Glutamatergic neuron (in vitro differentiated cells): ENCODE measurements around the gene RBM19. TPM values are rescaled to one million over a fixed set of nuclear protein-coding genes. Genes with fewer than 3 reads are reported as not detected.

Experiments used
- DNase-seq: peaks from one replicate; pipeline ENCODE4 v3.0.0; 2022
- H3K27ac Mint-ChIP-seq: one replicate; pipeline ENCODE4 v1.8.0; 2020; ENCODE audit warnings: mild to moderate bottlenecking, mixed read lengths, inconsistent platforms; ENCODE audit not compliant: unreplicated experiment
- H3K27me3 Mint-ChIP-seq: one replicate; pipeline ENCODE4 v1.8.0; 2020; ENCODE audit warnings: mild to moderate bottlenecking, moderate library complexity, mixed read lengths, inconsistent platforms; ENCODE audit not compliant: unreplicated experiment
- H3K36me3 Mint-ChIP-seq: one replicate; pipeline ENCODE4 v1.8.0; 2020; ENCODE audit warnings: mild to moderate bottlenecking, mixed read lengths, inconsistent platforms; ENCODE audit not compliant: unreplicated experiment
- H3K4me1 Mint-ChIP-seq: one replicate; pipeline ENCODE4 v1.8.0; 2020; ENCODE audit warnings: mild to moderate bottlenecking, low read depth, mixed read lengths, inconsistent platforms; ENCODE audit not compliant: unreplicated experiment
- H3K4me3 Mint-ChIP-seq: one replicate; pipeline ENCODE4 v1.8.0; 2020; ENCODE audit warnings: mild to moderate bottlenecking, mixed read lengths, inconsistent platforms; ENCODE audit not compliant: unreplicated experiment
- H3K9me3 Mint-ChIP-seq: one replicate; pipeline ENCODE4 v1.8.0; 2020; ENCODE audit warnings: mild to moderate bottlenecking, moderate library complexity, mixed read lengths, inconsistent platforms; ENCODE audit not compliant: unreplicated experiment
- CTCF ChIP-seq: fragments of 200-600 bp; sonication (generic); IDR thresholded peaks from one replicate; pipeline ENCODE4 v1.5.0; 2021; ENCODE audit not compliant: partially characterized antibody, unreplicated experiment
- total RNA-seq: library from RNA; stranded (reverse); fragmentation: NEBNext Ultra II Directional; extraction: Animal tissue kit (Norgen Biotek cat#: 25700); gene quantifications from one replicate; pipeline ENCODE4 v1.2.1, GENCODE V29; 2021; ENCODE audit not compliant: unreplicated experiment

RBM19 gene
- total RNA-seq, 1 donor from 2014 or later, result 27.4 TPM

GRCh38 chr12:113879658-113880057 lies 86.5 kb downstream of the RBM19 start:
- Mint-ChIP-seq H3K4me1 (peaks cover 15% of the 10 kb centered on the region), H3K36me3 (peaks cover 5% of the 10 kb centered on the region), H3K4me3 (no peak overlapping the region), H3K27me3 (peaks cover 5% of the 10 kb centered on the region), H3K27ac (peak overlapping the region; percentile 20), H3K9me3 (peaks cover 1% of the 10 kb centered on the region)
- TF ChIP-seq CTCF, result no peak
- DNase-seq, result no peak

GRCh38 chr12:113877607-113878006 lies 88.5 kb downstream of the RBM19 start:
- H3K27ac Mint-ChIP-seq, result no peak overlapping the region
- peaks cover 5% of the 10 kb centered on the region for H3K27me3 Mint-ChIP-seq
- peaks cover 5% of the 10 kb centered on the region for H3K36me3 Mint-ChIP-seq
- TF ChIP-seq CTCF, result no peak
- peaks cover 14% of the 10 kb centered on the region for H3K4me1 Mint-ChIP-seq
- no peak for DNase-seq
- no peak overlapping the region for H3K4me3 Mint-ChIP-seq
- H3K9me3 Mint-ChIP-seq, result peaks cover 1% of the 10 kb centered on the region

GRCh38 chr12:113876160-113876559 lies 90.0 kb downstream of the RBM19 start:
- H3K4me1 Mint-ChIP-seq, result peaks cover 13% of the 10 kb centered on the region
- H3K27ac Mint-ChIP-seq, result no peak overlapping the region
- H3K4me3 Mint-ChIP-seq, result no peak overlapping the region
- H3K27me3 Mint-ChIP-seq, result peaks cover 5% of the 10 kb centered on the region
- H3K9me3 Mint-ChIP-seq, result peaks cover 1% of the 10 kb centered on the region
- DNase-seq, result no peak
- no peak for TF ChIP-seq CTCF
- peaks cover 5% of the 10 kb centered on the region for H3K36me3 Mint-ChIP-seq

- TF ChIP-seq CTCF, result no peak
- Mint-ChIP-seq H3K27ac (no peak overlapping the region), H3K27me3 (peaks cover 5% of the 10 kb centered on the region), H3K4me1 (peaks cover 8% of the 10 kb centered on the region), H3K4me3 (no peak overlapping the region), H3K9me3 (peaks cover 1% of the 10 kb centered on the region), H3K36me3 (peaks cover 7% of the 10 kb centered on the region)
- no peak for DNase-seq
Observed at GRCh38 chr12:113875691-113876090, 90.4 kb downstream of the RBM19 start.

- Mint-ChIP-seq H3K4me1 (peaks cover 2% of the 10 kb centered on the region), H3K27me3 (peaks cover 5% of the 10 kb centered on the region), H3K9me3 (peaks cover 4% of the 10 kb centered on the region), H3K36me3 (peaks cover 12% of the 10 kb centered on the region), H3K4me3 (peak overlapping the region; percentile 12), H3K27ac (no peak overlapping the region)
- DNase-seq, result no peak
- no peak for TF ChIP-seq CTCF
Observed at GRCh38 chr12:113874999-113875561, 91.0 kb downstream of the RBM19 start.
